ENCODE data around the gene DUSP10.

DUSP10 gene

DNA sequence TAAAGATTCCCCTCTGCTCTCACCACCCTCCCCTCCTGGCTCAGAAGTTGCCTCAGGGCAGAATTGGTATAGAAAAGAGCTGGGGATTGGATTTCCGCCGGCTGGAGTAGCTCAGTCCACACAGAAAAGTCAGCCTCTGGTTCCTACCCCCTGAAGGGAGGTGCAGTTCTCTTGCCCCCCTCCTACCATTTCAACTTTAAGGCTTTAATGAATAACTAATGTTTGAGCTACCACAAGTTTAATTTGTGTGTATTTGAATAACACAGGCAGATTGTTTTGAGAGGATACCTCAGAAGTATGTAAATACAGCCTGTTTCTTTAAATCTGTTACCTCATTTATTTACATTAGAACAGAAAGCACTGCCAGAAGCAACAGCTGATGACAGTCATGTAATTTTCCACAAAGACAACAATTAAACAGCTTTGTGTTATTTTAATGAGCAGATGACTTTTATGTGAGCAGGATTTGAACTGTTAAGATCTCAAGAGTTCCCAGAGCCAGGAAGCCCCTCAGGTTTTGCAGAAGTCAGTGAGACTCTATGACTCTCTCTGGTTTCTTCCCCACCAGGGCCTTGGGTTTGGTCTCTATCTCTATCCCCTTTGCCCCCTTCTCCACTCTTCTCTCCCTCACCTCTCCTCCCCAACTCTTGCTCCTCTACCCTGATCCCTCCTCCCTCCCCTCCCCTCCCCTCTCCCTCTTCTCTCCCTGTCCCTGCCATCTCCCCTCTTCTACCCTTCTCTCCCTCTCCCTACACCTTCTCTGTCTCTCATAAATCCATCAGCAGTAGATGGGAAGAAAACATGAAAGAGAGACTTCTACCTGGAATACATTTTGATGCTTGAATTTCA lies 26.3 kb downstream of the DUSP10 start:
- Histone ChIP-seq H3K27me3 (no peaks in the 10 kb centered on the region), H3K36me3 (no peaks in the 10 kb centered on the region), H3K9me3 (no peaks in the 10 kb centered on the region), H3K4me1 (peaks cover 0 to 49% (median 19%) of the 10 kb centered on the region in 4 donors), H3K27ac (no peak overlapping the region), H3K4me3 (no peak overlapping the region)
- intact Hi-C loops (cut with DNase I; ENCODE audit: low total_unique reads), result no loop called here
- TF ChIP-seq, protein P1, sequence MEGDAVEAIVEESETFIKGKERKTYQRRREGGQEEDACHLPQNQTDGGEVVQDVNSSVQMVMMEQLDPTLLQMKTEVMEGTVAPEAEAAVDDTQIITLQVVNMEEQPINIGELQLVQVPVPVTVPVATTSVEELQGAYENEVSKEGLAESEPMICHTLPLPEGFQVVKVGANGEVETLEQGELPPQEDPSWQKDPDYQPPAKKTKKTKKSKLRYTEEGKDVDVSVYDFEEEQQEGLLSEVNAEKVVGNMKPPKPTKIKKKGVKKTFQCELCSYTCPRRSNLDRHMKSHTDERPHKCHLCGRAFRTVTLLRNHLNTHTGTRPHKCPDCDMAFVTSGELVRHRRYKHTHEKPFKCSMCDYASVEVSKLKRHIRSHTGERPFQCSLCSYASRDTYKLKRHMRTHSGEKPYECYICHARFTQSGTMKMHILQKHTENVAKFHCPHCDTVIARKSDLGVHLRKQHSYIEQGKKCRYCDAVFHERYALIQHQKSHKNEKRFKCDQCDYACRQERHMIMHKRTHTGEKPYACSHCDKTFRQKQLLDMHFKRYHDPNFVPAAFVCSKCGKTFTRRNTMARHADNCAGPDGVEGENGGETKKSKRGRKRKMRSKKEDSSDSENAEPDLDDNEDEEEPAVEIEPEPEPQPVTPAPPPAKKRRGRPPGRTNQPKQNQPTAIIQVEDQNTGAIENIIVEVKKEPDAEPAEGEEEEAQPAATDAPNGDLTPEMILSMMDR (IDR thresholded peaks at IDR 0.05), result no peak
- DNase-seq, result no peak

DNA sequence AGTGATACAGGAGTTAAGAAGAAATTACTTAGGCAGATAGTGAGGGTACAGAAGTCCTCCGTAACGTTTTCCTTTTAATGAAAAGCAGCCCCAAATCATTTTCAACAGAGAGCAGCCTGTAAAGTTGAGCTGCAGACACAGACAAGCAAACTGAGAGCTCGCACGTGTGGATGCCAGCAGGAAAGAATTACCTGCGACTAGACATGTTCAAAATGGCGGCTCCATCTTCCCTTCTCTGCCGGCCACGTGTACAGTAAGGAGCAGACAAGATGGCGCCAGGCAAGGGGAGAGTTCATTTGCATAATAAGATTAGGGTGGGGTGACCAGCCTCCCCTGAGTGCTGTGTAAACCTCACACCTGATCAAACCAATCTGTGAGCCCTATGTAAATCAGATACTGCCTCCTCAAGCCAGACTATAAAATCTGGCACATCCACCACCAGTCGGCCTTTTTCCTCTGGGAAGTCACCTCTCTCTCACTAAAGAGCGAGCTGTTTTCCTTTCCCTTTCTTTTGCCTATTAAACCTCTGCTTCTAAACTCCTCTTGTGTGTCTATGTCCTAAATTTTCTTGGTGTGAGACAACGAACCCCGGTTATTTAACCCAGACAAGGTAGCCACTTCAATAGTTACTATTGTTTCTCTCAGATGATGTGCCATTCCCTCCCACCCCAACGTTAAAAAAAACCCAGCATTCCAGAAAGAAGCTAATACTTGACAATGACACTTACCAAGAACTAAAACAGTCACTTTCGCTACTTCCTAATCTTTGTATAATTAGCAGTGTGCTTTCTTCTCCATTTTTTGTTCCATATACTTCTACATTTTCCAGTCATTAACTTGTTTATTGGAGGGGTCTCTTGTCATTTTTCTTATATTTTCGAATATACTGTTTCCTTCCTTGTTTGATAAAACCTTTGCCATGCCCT lies 27.4 kb downstream of the DUSP10 start:
- TF ChIP-seq, protein P1 (IDR thresholded peaks at IDR 0.05), result no peak
- Histone ChIP-seq H3K4me1 (peaks cover 0 to 44% (median 20%) of the 10 kb centered on the region in 4 donors), H3K27me3 (no peaks in the 10 kb centered on the region), H3K4me3 (no peak overlapping the region), H3K9me3 (no peaks in the 10 kb centered on the region), H3K36me3 (no peaks in the 10 kb centered on the region), H3K27ac (no peak overlapping the region)
- DNase-seq, result no peak
- intact Hi-C loops (cut with DNase I; ENCODE audit: low total_unique reads), result loop anchor here (5.0 kb wide), 1 partner anchor 1558 kb away; no protein-coding TSS in a partner anchor

DNA sequence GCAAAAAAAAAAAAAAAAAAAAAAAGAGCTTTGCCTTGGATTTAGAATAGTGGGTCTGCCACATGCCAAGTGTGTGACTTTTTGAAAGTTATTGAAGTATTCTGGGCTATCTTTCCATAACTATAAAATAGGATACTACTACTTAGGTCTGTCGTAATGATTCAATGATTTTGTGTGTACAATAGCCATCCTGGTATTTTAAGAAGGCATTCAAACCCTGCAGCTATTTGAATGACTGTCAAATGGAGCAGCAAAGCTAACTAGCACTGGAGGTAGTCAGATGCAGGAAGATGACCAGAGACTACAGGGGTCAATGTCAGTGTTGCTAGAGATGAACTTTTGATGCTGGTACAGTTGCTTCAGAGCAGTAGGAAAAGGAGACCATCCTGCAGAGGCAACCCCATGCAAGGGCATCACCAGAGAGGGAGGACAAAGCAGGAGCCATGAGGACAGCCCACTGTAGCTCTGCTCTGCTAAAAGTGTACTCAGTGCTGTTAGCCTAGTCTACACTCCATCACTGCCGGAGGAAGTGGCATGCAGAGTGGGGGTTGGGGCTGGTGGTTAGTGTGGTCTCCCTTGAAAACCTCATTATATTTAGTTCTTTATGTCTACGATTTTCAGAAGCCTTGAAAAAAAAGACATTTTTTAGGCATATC lies 29.0 kb downstream of the DUSP10 start:
- intact Hi-C loops (cut with DNase I; ENCODE audit: low total_unique reads), result loop anchor here (5.0 kb wide), 1 partner anchor 1559 kb away; no protein-coding TSS in a partner anchor

DNA sequence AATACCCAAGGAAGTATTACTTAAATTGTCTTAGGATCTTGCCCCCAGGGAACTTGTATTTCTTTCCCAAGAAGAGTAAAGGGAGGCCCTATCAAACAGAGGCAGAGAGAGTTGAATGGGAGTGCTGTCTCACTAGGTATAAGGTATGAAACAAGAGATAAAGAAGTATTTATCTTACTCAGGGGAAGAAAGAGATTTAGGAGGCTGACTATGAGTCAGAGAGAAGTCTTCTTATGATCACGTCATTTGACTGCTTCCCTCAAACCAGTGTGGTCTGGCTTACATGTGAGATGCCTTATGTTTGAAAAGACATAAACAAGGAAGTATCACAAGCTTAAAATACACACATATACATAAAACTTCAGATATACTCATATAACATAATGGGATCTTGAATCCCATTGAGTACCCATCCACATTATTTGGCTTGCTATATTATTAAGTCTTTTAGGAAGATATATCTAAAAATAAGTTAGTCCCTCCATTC lies 29.6 kb downstream of the DUSP10 start:
- no peak for DNase-seq
- H3K27me3 ChIP-seq, result no peaks in the 10 kb centered on the region
- TF ChIP-seq, protein P1 (IDR thresholded peaks at IDR 0.05), result no peak
- H3K4me1 ChIP-seq, result peaks cover 0 to 21% (median 4%) of the 10 kb centered on the region in 4 donors
- no peak overlapping the region for H3K27ac ChIP-seq
- no peaks in the 10 kb centered on the region for H3K36me3 ChIP-seq
- no peaks in the 10 kb centered on the region for H3K9me3 ChIP-seq
- intact Hi-C loops (cut with DNase I; ENCODE audit: low total_unique reads), result loop anchor here (5.0 kb wide), 1 partner anchor 1560 kb away; no protein-coding TSS in a partner anchor
- no peak overlapping the region for H3K4me3 ChIP-seq

More for the DNA sequence above, 29.0 kb downstream of the DUSP10 start:
- DNase-seq, result no peak
- peaks cover 0 to 28% (median 7%) of the 10 kb centered on the region in 4 donors for H3K4me1 ChIP-seq
- no peaks in the 10 kb centered on the region for H3K27me3 ChIP-seq
- H3K4me3 ChIP-seq, result no peak overlapping the region
- no peaks in the 10 kb centered on the region for H3K36me3 ChIP-seq
- TF ChIP-seq, protein P1 (IDR thresholded peaks at IDR 0.05), result no peak
- no peak overlapping the region for H3K27ac ChIP-seq
- H3K9me3 ChIP-seq, result no peaks in the 10 kb centered on the region

DNA sequence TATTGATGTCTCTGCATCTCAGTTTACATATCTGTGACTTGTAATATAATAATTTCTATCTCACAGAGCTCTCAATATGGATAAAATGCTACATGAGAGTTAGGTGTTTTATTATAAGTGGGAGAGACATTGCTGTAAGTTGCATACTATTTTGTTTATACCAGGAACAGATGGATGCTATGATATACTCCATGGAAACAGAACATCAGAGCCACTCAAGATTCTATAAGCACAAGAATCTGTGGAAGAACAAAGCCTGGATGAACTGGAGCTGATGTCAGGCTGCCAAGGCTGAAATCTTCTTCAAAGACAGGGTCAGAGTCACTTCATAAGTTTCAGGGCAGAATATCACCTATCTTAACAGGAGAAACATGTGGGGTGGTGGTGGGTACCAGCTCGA lies 30.2 kb downstream of the DUSP10 start:
- H3K27ac ChIP-seq, result no peak overlapping the region
- intact Hi-C loops (cut with DNase I; ENCODE audit: low total_unique reads), result loop anchor here (5.0 kb wide), 1 partner anchor 1561 kb away; no protein-coding TSS in a partner anchor

More for the DNA sequence above, 30.2 kb downstream of the DUSP10 start:
- H3K27me3 ChIP-seq, result no peaks in the 10 kb centered on the region
- TF ChIP-seq, protein P1 (IDR thresholded peaks at IDR 0.05), result no peak
- H3K9me3 ChIP-seq, result no peaks in the 10 kb centered on the region
- peaks cover 0 to 15% (median 3%) of the 10 kb centered on the region in 4 donors for H3K4me1 ChIP-seq
- DNase-seq, result no peak
- no peak overlapping the region for H3K4me3 ChIP-seq
- H3K36me3 ChIP-seq, result no peaks in the 10 kb centered on the region
